Activated naive CD4-positive, alpha-beta T cell treated with anti-CD3 and anti-CD28 coated beads, Interleukin-2, amount 50 U/mL, for 16 hours (primary cell): ENCODE measurements around the gene UTF1.

Experiments
- DNase-seq: peaks from one replicate; pipeline ENCODE4 v3.0.0-alpha.2; 2020

Gene UTF1

DNA sequence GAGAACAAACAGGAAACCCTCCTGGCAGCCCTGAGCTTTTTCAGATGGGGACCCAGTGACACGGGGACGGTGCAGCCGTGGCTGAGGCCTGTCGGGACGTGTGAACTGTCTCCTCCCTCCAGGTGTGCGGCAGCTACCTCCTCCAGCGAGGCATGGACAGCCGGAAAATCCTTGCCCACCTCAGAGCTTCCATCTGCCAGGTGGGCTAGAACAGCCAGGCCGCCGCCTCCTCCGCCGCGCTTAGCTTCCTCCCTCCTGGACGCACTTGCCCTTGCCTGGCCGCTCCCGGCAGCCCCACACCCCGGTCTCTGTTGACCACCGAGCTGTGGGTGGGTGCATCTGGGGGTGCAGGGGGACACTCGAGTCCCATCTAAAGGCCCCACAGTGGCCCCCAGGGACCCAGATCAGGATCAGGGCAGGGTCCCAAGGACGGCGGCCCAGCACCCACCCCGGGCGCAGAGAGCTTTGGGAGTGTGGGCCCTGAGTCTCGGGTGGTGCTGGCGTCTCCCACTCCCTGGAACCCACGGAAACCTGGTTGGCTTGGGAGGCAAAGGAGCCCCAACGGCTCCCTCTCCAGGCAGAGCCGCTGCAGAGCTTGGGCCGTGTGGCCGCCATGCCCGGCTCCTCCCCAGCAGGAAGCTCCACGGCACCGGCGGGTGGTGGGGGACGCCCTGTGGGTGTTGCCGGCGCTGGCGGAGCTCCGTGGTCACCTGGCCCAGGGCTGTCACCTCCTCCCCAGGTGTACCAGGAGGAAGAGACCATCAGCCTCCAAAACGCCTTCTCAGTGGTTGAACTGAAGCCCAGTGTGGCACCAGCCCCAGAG lies 32.9 kb upstream of the UTF1 start:
- DNase-seq, result no peak

DNA sequence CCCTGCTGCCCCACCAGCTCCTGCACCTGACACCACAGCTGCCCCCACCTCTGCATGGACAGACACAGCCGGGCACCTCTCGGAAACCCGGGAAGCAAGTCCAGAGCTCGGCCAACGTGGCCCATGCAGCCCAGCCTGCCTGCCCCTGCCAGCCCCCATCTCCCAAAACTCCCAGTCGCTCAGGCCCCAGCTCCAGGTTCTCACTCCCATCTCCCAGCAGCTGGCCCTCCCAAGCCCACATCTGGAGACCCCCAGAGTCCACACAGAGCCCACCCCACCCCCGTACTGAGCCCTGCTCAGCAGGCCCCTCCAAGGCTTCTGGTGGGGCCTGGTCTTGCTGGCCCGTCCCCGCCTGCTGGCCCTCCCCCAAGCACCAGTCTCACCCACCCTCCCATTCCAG lies 32.2 kb upstream of the UTF1 start:
- no peak for DNase-seq

DNA sequence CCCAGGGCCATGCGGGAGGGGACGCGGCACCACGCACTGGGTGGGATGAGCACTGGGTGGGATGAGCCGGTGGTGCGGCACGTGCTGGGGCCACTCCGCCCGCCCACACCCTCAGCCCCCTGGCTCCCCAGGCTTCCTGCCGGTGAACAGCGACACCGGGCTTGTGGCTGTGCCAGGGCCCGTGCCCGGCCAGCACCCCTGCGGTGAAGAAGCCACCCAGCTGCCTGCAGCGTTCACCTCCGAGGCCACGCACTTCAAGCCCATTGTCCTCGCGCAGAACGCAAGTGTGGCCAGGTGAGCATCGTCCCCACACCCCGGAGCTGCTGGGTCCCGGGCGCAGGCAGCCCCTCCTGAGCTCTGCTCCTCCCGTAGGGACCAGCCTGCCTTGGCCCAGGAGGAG lies 31.8 kb upstream of the UTF1 start:
- DNase-seq, result no peak

DNA sequence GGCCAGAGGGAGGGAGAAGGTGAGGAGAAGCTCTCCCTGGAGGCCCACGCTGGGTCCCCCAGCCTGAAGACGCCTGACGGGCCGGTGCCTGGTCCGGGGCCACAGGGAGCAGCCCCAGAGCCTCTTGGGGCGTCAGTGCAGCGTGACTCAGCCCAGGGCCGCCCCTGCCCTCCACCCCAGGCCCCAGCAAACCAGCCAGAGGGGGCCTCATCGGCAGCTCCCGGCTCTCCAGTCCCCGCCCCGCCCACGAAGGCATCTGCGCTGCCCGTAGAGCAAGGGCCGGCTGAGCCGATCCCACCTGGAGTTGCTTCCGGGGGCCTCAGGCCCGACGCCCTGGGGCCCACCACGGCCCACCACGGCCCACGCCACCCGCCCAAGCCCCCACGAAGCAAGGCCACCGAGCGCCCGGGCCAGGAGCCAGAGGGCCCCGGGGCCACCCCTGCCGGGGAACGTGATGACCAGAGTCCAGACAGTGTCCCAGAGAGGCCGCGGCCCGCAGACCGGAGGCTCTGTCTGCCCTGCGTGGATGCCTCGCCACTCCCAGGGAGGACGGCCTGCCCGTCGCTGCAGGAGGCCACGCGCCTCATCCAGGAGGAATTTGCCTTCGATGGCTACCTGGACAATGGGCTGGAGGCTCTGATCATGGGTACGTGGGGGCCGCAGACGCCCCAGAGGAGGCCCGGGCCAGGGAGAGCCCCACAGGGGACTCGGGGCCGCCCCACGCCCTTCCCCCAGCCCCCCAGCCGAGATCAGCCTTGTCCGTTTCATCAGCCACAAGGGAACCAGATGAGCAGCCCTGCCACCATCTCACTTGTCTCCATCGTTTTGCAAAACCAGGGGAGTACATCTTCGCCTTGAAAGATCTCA lies 31.2 kb upstream of the UTF1 start:
- DNase-seq, result no peak

DNA sequence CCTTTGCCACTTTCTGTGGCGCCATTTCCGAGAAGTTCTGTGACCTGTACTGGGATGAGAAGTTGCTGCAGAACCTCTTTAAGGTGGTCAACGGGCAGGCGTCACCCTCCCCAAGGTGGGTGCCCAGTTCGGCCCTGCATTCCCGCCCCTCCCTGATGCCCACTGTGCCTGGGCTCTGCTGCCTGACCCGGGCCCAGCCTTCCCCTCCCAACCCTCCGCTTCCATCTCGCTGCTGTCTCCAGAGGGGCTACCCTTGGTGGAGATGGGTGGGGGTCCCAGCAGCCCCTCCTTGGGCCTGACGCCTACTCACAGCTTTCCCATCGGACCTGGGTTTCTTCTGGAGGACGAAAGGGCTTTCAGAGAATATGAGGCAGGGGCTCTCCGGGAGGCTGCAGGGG lies 30.5 kb upstream of the UTF1 start:
- no peak for DNase-seq

DNA sequence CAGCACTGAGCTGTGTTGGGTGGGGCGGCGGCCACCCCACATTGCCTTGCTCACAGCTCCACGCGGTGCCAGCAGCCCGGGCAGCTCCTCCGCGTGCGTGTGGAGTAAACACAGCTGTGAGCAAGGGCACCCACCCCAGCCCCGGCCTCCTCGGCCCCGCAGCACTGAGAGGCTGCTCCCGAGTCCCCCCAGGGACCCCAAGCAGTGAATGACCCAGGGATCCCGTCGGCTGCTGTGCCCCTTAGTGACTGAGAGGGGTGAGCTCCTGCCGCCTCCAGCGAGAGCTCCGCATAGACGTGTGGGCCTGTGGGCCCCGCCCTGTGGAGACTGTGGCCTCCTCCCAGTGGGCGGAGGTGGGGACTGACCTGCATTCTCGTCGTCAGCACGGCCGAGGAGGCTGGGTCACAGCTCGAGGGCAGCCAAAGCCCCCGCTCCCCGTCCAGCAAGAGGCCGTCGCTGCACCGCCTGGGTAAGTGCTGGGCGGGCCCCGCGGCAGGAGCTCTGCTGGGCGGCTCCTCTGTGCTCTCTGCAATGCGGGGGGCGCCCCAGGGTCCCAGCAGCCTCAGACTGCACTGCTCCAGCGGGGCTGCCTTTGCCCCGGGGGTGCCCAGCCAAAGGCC lies 29.9 kb upstream of the UTF1 start:
- no peak for DNase-seq

DNA sequence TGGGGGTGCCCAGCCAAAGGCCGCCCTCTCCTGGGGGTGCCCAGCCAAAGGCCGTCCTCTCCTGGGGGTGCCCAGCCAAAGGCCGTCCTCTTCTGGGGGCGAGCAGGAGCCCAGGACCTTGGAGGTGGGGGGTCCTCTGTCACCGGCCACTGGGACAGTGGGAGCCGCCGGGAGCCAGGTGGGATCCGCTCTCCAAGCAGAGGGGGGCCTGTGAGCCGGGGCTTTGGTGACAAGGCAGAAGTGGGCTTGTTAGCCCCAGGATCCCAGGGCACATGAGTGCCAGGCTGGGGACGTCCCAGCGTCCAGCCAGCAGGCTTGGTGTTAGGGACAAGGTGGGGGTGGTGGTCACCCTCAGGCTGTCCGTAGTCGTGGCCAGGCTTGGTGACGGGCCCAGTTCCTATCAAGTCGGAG lies 29.4 kb upstream of the UTF1 start:
- no peak for DNase-seq

DNA sequence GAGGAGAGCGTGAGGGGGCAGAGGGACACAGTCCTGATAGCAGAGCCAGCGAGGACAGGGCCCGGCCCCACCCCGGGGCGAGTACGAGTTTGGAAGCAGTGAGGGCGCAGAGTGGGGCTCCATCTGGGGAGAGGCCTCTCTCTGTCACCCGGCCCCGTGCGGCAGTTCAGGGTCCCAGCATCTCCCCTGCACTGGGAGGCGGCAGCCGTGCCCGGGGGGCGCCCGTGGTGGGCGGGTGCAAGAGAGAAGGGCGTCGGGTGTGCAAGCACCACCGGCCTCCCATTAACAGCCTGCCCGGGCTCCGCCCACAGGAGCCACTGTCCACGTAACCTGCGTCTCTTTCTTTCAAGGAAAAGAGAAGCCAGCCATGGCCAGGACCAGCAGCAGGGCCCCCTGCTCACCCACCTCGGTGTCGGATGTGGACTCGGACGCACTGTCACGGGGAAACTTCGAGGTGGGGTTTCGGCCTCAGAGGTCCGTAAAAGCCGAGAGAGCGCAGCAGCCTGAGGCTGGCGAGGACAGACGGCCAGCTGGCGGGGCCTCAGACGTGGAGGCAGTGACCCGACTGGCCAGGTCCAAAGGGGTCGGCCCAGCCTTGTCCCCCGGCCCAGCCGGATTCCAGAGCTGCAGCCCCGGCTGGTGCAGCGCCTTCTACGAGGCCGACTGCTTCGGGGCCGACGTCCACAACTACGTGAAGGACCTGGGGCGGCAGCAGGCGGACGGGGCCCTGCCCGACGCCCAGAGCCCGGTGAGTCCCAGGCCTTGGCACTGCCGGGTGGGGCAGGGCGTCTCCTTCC lies 28.7 kb upstream of the UTF1 start:
- DNase-seq, result no peak

DNA sequence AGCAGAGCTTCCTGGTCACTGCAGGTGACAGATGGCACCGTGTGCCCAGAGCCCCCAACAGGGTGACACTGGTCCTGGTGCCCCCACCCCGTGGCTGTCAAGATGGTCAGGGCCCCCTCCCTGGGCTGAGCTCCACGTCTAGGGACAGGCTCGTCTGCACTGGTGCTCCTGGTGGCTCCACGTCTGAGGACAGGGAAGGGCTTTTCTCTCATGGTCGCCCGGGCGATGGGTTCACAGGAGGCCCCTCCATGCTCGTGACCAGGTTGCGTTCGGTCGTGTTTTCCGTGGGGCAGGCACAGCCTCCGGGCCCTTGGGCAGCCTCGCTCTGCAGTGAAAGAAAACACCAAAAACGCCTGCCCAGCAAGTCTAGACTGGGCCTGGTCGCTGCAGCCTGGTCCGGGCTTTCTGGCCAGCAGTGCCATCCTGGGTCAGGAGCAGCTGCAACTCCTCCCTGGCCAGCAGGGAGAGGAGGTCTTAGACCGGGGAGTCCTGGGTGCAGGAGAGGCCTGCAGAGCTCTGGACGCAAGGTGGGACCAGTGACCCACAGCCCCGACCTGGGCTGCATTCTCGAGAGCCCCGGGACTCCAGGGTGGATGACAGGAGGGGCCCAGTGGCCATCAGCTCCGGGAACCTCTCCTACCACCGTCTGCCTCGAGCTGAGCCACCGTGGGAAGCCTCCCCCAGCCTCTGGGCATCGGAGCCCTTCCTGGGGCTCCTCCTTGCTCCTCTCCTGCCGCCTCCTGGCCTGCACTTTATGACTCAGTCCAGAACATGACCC lies 27.9 kb upstream of the UTF1 start:
- no peak for DNase-seq

DNA sequence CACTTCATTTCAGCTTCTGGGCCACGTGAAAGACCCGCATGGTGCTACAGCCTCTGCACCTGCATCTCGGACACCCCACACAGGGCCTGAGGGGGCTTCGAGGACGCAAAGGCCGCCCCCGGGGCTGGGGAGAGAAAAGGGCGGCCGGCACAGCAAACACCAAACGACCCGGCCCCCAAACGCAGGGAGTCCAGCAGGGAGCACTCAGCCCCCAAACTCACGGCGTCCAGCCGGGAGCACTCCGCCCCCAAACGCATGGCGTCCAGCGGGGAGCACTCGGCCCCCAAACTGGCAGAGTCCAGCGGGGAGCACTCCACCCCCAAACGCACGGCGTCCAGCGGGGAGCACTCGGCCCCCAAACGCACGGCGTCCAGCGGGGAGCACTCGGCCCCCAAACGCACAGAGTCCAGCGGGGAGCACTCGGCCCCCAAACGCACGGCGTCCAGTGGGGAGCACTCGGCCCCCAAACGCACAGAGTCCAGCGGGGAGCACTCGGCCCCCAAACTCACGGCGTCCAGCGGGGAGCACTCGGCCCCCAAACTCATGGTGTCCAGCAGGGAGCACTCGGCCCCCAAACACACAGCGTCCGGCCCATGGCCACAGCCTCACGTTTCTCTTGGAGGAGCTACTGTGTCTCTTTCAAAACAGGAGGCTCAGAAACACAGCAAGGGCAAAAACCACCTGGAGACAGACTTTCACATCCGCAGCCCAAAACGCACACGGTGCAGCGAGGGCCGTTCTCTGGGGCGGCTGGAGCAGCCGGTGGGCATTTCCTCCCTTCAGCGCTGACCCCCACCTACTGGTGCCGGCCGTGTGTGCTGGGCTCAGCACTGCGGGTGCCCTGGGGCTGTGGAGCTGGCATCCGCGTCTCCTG lies 27.0 kb upstream of the UTF1 start:
- DNase-seq, result no peak

DNA sequence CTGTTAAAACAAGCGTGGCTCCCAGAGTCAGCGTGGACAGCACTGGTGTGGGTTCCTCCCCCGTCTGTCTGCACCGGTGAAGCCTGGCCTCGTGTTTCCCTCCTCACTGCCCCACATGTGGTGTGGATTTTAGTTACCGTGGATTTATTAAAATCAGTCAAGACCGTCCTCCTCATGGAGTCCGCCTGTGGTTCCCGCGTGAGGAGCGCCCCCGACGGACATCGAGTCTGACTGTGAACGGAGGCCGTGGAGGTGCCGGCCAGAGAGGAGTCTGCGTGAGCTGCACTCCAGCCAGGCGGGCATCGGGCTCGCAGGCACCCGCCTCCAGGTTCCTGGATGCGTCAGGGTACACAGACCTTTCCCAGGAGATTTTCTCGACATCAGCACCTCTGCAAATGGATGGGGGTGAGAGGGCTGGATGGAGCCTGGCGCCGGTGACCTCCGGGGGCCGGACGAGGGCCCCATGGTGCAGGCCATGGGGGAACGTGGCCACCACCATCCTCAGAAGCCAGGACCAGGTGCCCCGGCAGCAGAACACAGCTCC lies 26.3 kb upstream of the UTF1 start:
- no peak for DNase-seq

DNA sequence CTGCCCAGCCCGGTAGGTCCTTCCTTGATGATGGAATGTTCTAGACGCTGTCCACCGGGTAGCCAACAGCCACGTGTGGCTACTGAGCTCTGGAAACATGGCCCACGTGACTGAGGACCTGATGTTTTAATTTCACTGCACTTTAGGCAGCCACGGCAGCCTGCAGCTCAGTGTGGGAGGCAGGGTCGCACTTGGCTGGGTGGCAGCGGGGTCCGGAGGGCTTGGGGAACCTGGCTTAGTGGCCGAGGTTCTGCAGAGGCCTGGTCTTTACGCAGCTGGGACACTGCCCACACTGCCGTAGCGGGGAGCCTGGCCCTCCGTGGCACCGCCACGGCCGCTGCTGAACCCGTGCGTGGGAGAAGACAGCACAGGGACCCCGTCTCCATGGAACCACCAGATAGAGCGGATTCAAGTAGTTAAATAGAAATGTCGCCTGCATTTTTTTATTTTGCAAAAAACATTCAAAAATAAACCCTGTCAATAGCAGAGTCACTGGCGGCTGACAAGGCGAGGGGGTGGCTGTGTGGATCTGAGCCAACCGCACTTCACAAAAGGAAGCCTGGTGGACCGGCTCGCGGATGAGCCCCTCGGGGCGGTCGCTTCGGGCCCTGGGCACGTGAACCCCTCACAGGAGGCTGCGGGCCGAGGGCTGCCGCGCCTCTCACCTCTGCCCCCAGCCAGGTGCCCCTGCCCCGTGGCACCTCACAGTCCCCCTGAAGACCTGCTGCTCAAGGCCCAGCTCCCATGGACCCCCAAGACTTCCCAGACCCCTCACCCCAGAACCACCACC lies 25.6 kb upstream of the UTF1 start:
- DNase-seq, result no peak

DNA sequence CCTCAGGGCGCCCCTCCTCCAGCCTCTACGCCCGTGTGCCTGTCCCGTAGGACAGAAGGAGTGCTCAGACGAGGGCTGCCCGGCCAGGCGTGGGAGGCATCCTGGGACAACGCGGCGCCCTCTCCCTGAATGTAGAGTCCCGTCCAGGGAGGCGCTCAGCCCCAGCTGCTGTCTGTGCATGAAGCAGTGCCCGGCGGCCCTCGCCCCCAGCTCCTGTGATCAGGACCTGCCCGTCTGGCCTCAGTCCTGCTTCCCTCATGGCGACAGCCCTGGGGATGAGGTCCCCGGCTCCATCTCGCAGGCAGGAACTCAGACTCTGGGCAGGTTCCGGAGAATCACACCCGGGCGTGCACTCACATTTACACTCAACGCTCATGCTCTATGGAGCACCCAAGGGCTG lies 24.9 kb upstream of the UTF1 start:
- no peak for DNase-seq

DNA sequence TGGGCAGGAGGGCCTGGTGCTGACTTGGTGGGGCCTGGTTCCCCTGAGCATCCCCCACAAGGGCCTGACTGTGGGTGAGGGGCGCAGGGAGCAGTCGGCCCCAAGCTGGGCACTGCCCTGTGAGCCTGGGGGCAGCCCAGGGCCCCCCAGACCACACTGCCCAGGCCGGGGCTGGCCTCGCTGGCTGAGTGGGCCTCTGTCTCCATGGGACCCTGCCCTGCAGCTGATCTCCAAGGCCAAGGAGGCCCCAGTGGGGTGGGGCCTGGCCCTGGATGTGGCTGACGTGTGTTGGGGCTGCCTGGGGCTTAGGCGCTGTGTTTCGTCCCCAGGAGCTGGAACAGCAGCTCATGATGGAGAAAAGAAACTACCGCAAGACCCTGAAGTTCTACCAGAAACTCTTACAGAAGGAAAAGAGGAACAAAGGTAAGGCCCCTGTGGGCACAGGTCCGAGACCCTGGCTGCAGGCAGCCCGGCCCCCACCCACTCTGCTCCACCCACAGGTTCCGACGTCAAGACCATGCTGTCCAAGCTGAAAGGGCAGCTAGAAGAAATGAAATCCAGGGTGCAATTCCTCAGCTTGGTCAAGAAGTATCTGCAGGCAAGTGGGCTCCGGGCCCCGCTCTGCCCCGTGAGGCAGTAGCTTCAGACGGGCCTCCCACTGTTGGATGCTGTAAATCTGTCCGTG lies 23.5 kb upstream of the UTF1 start:
- no peak for DNase-seq

DNA sequence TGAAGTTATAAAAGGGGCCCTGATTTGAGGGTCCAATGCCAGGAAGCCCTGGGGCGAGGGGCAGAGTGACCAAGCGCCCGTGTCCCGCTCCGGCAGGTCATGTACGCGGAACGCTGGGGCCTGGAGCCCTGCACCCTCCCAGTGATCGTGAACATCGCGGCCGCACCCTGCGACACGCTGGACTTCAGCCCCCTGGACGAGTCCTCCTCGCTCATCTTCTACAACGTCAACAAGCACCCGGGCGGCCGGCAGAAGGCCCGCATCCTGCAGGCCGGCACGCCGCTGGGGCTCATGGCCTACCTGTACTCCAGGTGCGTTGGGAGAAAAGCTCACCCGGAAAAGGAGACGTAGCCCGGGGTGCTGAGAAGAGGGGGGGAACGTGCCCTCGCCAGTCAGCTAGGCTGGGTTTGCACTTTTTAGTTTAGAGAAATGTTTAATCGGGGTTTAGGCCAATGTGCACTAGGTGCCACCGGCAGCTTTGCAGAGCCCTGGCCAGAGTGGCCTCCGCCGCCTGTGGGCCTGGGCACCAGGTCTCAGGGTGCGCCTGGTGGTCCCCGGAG lies 22.9 kb upstream of the UTF1 start:
- DNase-seq, result no peak

DNA sequence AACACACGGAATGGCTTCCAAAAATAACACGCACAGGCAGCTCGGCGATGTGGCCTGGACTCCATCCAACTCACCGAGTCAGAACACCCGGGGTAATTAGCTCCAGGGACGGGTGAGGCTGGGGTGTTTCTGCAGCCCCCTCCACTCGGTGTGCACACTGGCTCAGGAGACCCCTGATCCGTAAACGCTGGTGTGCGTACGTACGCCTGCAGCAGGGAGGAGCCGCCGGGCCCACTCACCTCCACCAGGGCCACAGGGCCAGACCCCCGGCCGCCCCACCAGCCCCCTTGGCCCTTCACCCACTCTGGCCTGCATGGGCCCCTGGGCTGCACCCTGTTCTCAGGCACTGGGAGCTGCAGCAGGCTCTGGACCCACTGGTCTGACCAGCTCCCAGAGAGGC lies 22.4 kb upstream of the UTF1 start:
- no peak for DNase-seq

DNA sequence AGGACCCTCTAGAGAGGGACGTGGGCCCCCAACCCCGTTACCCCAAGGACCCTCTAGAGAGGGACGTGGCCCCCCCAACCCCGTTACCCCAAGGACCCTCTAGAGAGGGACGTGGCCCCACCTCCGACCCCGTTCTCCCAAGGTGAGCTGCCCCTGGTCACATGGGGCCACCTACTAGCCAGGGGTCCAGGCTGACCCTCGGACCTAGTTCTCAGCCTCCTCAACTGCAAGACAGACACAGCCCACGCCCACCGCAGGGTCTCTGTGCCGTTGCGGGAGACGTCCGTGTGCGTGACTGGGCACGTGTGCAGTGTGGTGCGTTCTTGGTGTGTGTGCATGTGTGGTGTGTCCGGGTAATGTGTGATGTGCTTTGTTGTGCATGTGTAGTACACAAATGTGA lies 21.6 kb upstream of the UTF1 start:
- DNase-seq, result no peak

DNA sequence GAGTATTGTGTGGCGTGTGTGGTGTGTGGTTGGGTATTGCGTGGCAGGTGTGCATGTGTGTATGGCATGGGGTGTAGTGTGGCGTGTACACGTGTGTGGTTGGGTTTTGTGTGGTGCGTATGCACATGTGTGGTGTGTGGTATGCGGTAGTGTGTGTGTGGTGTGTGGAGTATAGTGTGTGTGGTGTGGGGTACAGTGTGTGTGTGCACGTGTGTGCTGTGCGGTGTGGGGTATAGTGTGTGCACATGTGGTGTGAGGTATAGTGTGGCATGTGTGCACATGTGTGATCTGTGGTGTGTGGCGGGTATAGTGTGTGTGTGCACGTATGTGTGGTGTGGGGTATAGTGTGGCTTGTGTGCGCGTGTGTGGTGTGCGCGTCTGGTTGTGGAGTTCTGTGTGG lies 20.9 kb upstream of the UTF1 start:
- DNase-seq, result no peak

DNA sequence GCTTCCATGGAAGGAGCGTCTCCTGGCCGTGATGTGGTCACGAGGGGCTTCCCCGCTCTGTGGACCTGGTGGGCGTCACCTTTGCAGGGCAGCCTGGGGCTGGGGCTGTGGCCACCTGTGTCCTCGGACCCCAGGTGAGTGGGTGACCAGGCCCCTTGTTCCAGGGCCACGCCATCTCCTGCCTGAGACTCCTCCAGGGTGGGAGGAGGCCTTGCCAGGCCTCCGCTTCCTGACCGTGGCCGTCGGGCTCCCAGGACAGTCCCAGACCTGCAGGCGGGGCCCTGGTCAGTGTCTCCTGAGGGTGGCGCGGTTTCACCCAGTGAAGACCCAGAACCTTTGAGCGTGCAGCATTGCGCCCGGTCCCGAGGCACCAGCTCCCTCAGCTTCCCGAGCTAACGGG lies 20.4 kb upstream of the UTF1 start:
- DNase-seq, result no peak
